Measurements from ENCODE around the gene EIF4EBP3.
"Not testable (repeated sequence)": the region's sequence is repeated elsewhere in the genome, so short reads cannot be mapped to it uniquely, and the experiment has no call there.

The EIF4EBP3 gene

DNA sequence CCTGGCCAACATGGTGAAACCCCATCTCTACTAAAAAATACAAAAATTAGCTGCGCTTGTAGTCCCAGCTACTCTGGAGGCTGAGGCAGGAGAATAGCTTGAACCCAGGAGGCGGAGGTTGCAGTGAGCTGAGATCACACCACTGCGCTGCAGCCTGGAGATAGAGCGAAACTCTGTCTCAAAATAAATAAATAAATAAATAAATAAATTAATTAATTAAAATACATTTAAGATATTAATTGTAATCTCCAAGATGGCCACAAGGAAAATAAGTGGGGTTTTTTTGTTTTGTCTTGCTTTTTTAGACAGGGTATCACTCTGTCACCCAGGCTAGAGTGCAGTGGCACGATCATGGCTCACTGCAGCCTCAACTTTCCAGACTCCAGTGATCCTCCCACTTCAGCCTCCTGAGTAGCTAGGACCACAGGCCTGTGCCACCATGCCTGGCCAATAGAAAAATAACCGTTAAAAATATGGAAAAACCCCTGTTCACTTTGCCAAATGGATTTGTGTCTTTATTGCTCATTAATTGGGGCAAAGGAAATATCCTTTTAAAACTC is 31.8 kb downstream of the EIF4EBP3 start:
- DNase-seq: not testable (repeated sequence)

DNA sequence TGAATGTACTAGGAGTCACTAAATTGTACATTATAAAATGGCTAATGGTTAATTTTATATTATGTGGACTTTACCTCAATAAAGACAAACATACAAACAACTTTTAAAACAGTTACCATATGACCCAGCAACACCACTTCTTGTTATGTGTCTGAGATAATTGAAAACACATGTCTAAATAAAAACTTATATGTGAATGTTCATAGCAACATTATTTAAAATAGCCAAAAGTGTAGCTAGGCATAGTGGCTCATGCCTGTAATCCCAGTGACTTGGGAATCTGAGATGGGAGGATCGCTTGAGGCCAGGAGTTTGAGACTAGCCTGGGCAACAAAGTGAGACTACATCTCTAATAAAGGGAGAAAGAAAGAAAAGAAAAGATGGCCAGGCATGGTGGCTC is 40.0 kb downstream of the EIF4EBP3 start:
- DNase-seq: no peak

GRCh38 chr5:140588311-140589070 is 41.0 kb downstream of the EIF4EBP3 start:
- no peak for DNase-seq

GRCh38 chr5:140590861-140591260 is 43.4 kb downstream of the EIF4EBP3 start:
- no peak for DNase-seq

- no peak for DNase-seq
Measured at GRCh38 chr5:140591747-140592372, 44.4 kb downstream of the EIF4EBP3 start.

DNA sequence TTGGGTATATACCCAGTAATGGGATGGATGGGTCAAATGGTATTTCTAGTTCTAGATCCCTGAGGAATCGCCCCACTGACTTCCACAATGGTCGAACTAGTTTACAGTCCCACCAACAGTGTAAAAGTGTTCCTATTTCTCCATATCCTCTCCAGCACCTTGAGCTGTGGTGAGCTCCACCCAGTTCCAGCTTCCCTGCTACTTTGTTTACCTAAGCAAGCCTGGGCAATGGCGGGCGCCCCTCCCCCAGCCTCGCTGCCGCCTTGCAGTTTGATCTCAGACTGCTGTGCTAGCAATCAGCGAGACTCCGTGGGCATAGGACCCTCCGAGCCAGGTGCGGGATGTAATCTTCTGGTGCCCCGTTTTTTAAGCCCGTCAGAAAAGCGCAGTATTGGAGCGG is 45.6 kb downstream of the EIF4EBP3 start:
- DNase-seq: not testable (repeated sequence)

DNA sequence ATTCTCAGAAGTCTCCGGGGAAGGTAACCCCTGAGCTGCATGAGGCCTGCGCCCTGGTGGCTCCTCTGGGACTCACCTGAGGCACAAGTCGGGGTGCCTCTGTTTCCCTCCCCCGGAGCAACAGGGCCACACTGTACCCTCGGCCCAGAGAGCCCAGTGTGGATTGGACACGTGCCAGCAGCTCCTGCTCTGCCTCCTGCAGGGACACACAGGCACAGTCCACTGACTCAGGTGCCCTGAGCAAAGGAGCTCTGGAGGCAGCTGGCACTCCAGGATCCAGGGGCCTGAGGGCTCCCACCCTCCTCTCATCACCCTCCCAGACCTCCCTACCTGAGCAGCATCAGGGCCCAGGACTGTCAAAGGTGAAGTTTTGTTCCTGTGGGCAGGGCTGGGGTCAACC is 46.7 kb downstream of the EIF4EBP3 start:
- DNase-seq: no peak

DNA sequence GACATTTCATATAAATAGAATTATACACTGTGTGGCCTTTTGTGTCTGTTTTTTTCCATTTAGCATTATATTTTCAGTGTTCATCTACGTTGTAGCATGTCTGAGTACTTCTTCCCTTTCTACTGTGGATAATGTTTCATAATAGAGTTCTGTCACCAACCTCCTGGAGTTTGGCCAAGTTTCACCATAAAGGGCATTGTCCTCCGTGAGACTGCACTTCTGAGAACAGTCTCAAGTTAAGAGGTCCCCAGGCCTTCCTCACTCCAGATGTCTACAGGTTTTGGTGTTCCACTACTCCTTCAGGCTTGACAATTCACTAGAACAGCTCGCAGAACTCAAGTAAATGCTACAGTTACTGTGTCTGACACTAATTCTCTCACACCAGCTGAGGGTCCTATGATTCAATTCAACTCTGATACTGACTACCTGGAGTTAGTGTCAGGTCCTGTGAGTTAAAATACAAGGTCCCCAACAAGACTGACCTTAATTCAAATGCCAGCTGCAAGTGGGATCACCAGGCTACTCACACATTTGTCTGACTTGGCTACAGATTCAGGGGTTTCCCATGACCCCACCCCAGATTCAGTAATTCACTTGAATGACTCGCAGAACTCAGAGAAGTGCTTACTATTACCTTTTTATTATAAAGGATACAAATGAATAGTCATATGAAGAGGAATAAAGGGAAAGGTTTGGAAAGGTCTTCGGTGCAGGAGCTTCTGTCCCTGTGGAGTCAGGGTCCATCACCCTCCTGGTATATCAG is 48.3 kb downstream of the EIF4EBP3 start:
- peak; percentile 1 for DNase-seq

- no peak for DNase-seq
Measured at GRCh38 chr5:140596321-140596741, 48.9 kb downstream of the EIF4EBP3 start.

GRCh38 chr5:140598836-140599235 is 51.4 kb downstream of the EIF4EBP3 start:
- no peak for DNase-seq
